HG02840 (cell line): ENCODE measurements around the gene ADGRB3.
A peak's percentile ranks its signal among the peaks of the same experiment; 100 is the strongest.

Source experiments
- ATAC-seq: cut with Tn5 transposase; IDR thresholded peaks from one replicate; pipeline ENCODE4 v1.9.1; 2021; ENCODE audit warnings: mild to moderate bottlenecking, moderate library complexity, moderate number of reproducible peaks; ENCODE audit not compliant: unreplicated experiment, low FRiP score

ADGRB3 gene

DNA sequence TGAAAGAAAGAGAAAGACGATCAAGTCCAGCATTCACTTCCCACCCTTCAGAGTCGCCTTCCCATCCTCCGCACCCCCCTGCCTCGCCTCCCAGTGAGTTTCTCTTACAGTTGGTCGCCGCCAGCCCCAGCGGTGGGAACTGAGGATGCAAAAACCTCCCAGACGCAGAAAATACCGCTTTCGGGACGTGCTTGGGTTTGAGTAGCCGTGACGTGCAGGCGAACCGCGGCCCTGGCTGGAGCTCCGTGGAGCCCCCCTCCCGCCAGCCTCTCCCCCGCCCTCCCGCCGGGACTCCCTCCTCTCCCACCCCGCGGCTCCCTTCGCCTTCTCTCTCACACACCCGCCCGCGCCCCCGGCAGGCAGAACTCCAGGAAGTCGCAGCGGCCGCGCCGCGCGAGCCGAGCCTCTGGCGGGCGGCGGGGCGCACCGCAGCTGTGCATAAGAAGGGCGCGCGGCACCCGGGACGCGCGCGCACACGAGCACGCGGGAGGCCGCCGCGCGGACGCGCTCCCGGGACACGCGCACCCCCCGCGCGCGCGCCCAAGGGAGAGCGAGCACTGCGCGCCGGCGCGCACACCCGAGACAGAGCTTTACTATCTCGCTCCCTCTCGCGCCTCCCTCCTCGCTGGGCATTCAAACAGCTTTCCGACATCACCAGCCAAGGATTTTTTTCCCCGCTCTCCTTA, at the start of gene ADGRB3:
Gene ADGRB3, plus strand, starts transcription at position 557 of the 686 bp plus-strand sequence. CDS start 3,394 bp downstream, outside the sequence.
- ATAC-seq = peak; percentile 75

DNA sequence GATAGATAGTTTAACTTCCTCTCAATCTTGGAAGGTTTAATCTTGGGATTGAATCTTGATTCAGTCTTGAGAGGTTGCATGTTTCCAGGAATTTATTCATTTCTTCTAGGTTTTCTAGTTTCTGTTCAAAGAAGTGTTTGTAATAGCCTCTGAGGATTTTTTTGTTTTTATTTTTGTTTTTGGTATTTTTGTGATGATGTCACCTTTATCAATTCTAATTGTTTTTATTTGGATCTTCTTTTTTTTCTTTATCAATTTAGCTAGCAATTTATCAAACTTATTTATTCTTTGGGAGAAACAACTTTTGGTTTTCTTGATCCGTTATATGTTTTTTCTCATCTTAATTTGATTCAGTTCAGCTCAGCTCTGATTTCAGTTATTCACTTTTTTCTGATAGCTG, 41.5 kb upstream of the ADGRB3 start:
- no peak for ATAC-seq

DNA sequence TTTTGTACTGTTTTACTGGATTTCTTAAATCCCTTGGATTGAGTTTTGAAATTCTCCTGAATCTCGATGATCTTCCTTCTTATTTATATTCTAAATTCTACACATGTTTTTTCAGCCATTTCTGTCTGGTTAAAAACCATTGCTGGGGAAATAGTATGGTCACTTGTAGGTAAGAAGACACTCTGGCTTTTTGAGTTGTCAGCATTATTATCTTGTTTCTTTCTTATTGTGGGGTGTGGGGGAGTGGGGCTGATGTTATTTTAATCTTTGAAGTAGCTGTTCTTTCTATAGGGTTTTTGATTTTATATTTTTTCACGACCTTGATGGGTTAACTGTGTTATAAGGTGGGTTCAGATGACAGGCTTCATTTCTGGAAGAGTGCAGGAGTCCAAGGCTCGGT, 37.4 kb upstream of the ADGRB3 start:
- no peak for ATAC-seq

DNA sequence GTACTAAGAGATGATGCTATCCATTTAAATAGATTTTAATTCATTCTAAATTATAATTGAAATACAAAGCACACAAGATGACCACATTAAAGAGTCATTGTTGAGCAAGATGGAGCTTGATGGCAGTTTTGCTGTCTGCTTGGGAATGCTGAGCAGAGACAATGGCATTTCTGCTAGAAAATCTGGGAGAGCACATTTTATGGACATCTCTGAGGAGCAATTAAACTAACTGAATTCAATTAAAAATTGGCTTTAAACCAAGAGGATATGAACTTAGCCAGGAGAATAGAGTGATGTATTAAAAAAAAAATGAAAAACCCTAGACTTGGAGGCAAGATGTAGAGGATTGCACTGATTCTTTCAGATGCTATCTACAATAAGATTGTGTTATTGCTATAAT, 19.1 kb upstream of the ADGRB3 start:
- no peak for ATAC-seq

DNA sequence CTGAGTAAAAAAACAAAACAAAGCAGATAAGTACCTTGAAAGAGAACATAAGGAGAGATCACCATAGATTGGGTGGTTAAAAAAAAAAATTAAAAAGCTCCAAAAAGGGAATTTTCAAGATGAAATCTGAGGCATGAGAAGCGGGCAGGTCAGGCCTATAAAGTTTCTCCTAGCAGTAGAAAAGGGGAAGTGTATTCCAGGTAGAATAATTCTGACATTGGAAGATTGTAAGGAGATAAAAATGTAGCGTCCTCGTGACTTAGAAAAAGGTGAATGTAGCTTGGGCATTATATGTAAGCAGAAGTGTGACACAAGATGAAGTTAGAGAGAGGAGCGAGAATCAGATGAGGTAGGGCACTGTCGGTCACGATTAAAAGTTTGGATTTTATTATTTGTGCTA, 9.1 kb upstream of the ADGRB3 start:
- ATAC-seq = no peak

DNA sequence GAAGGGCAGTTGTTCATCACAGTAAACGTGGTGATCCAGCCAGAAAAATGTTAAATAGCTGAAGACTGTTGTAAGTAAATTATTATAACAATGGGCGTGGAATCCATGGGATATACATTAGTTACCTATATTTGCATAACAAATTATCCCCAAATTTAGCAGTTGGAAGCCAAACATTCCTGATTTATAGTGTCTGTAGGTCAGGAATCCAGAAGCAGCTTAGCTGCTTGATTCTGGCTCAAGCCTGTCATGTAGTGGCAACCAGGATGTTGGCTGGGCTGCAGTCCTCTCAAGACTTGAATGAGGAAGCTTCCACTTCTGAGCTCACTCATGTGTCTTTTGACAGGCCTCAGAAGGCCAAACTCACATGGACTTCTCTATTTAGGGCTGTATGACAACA, 6.9 kb upstream of the ADGRB3 start:
- no peak for ATAC-seq

DNA sequence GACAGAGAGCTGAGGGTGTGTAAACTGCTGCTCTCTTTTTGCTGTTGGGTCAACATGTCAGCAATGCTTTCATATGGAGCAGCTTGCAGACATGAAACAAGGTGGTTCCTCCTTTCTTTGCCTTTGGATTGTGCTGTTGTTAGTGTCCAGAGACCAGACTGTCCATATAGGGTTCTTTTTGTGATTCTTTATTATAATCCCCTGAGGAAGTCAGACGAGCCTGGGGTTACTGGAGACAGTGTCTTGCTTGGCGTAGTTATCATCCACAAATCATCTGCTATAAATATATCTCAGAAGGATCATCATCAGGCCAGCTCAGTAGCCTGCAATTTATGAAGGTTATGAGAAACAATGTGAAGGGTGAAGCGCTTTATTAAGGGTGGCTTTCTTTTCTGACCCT, 2.3 kb upstream of the ADGRB3 start:
- no peak for ATAC-seq

DNA sequence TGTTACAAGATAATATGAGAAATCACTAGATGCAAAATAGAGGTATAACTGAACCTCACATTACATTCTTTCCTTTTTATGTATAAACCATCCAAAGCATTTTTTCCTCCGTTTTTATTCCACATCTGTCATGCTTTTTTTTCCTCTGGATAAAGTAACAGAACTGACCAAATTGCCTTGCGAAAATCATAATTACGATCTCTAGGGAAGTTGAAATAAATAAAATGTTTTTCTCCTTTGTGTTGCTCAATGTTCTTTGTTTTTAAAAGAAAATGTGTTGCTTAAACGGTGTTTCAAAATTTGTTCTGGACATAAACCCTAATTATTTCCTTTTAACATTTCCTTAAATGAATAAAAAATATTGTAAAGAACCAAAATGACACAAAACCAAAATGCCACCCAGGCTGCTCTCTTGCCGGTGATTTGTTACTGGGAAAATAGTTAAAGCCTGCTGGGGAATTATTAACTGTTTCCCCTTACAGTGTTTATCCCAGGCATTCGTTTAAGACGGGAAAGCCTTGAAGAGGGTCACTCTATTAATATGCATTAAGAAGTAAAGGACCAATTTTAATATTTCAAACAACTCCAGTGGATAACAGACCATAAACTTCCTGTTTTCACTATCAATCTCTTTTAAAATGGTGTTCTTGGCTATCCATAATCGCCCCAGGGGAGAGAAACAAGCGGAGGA, 1.7 kb upstream of the ADGRB3 start:
- ATAC-seq = no peak

DNA sequence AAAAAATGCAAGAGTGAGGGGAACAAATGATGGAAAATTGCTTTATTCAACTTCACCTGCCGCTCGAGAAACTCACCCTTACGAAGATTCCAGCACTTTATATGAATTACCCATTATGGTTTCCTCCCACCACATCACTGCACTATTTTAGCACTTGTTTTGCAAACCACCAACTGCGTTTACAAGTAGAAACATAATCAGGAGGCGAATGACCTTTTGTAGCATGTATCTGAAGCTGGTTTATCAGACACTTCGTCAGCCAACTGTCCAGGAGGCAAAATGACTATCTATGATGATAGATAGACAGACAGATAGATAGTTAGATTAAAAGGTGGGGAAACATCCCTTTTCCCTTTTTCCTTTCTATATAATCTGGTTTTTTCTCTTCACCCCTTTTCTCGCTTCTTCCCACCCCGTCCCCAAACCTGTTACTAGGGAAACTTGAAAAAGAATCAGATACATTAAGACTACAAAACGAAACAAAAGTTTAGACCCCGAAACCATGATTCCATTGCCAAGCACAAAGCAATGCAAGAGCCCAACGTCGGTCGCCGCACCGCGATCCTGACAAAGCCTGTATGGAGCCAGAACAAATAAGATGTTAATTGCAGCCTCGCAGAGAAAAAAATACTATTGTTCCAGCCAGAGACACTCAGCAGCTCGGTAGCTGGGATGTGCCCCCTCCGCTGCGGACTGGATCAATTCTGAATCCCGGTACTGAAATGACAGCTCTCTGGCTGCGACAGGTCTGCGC, 933 bp upstream of the ADGRB3 start:
- peak; percentile 18 for ATAC-seq

DNA sequence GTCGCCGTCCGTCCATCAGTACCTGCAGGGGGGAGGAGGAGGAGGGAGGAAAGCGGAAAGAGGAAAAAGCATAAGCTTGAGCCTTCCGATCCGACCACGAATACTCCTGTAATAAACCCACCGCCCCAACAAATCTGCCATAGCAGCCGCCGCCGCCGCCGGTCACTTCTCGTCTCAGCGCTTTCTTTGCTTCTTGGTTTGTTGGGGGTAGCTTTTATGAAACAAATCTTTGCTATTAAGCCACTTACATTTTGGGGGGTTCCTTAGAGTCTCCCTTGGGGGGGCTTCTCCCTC, 277 bp downstream of the ADGRB3 start:
- ATAC-seq = peak; percentile 5

DNA sequence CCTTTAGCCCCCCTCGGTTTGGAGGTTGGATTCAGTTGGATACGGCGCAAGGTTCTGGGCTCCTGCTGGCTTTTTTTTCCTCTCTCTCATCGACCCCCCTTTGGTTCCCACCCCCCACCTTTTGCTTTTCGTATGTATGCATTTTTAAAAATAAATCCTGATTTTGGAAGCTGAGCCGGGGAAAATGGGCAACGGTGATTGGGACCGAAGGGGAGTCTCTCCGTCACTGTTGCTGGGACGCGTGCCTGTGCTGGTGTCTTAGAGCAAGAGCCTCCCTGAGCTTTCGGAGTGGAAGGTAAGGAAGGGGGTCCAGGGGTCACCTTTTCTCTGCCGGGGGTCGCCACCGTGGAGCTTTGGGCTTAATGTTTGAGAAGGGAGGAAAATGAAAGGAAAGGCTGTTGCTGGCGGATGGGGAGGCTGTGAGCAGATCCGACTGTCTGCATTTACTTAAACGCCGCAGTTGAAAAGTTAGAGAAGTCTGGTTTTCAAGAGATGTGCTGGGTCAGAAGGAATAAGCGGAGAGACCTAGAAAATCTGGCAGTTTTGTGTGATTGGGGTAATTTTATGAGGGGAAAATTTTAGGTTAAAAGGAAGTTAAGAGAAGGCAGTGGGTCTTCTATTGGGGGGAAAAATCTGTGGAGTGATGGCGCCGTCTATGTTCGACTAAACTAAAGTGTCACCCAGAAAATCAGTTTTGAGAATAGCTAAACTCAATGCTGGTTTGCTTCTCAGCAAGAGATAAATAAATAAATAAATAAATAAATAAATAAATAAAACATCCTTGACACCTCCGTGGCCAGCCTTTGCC, 828 bp downstream of the ADGRB3 start:
- ATAC-seq = no peak

DNA sequence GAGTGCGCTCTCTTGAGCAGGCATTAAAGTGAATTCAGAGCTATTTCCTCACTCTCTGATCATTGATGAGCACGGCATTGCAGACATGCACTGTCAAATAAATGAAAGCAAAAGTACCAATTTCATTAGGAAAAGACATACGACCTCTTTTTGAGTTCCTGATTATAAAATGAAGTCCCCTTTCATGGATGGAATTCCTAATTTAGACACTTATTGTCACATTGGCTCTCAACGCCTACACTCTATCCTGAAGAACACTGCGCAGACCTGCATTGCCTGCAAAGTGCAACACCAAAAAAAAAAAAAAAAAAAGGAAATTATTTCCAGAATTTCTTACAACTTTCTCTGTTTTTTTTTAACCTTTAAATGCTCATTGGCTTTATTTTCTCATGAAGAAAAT, 1.6 kb downstream of the ADGRB3 start:
- ATAC-seq = no peak

DNA sequence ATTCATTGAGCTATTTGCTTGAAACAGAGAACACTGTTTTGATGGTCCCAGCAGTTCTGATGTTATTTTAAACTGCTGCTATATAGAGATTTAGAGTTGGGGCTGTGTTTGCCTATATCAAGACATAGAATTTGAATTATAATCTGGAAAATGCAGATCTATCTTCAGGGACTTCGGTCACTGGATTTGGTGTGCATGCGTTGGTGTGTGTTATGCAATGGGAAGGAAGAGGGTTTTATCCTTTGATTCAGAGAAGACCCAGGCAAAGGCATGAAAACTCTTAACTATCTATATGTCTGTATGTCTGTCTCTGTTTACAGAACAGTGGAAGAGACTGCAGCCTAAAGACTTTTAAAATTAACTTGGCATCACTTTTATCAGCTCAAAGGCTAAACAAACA, 2.0 kb downstream of the ADGRB3 start:
- ATAC-seq = no peak

DNA sequence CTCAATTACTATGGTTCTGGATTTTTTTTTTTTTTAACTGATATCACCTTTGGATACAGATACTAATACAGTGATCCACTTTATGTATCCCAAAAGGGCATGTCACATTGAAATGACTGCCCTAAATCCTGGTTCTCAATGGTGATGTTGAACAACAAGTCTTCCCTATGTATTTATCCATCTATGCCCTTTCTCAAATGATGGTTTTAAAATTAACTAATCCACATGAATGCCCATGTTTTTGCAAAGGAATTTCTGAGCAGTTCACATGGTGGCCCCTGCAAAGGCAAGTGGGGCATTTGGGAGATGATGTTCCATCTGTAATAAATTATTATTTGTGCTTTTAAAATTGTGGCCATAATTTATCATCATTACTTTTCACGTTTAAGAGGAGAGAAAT, 2.7 kb downstream of the ADGRB3 start:
- no peak for ATAC-seq

DNA sequence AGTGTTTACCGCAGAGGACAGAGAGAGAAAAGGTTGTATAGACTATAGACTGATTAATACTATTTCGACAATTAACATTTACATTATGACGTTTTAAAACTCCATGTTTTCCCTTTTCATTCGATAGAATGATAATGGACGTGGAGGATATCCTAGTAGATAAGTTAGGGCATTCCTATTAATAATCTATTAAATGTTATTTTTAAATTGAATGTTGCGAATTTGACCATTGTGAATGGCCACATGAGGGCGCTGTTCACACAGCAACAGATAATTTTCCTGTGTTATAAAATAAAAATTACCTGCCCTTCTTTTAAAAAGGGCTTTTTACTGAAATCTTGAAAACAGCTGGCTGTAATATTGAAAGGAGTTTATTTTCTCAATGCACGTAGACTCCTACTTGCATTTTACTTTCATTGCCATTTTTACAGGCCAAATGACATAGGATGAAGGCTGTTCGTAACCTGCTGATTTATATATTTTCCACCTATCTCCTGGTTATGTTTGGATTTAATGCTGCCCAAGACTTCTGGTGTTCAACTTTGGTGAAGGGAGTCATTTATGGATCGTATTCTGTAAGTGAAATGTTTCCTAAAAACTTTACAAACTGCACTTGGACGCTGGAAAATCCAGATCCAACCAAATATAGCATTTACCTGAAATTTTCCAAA, 3.3 kb downstream of the ADGRB3 start:
- no peak for ATAC-seq

DNA sequence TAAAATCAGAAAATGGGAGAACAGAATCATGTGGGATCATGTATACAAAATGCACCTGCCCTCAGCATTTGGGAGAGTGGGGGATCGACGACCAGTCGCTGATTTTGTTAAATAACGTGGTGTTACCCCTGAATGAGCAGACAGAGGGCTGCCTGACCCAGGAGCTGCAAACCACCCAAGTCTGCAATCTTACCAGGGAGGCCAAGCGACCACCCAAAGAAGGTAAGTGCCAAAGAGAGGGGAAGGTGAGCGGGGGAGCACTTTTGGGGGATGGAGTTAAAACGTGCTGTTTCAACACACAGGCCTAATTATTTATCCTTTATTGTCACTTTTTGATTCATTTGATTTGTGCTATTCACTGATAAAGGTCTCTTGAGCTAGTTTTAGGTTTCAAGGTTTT, 4.1 kb downstream of the ADGRB3 start:
- no peak for ATAC-seq

DNA sequence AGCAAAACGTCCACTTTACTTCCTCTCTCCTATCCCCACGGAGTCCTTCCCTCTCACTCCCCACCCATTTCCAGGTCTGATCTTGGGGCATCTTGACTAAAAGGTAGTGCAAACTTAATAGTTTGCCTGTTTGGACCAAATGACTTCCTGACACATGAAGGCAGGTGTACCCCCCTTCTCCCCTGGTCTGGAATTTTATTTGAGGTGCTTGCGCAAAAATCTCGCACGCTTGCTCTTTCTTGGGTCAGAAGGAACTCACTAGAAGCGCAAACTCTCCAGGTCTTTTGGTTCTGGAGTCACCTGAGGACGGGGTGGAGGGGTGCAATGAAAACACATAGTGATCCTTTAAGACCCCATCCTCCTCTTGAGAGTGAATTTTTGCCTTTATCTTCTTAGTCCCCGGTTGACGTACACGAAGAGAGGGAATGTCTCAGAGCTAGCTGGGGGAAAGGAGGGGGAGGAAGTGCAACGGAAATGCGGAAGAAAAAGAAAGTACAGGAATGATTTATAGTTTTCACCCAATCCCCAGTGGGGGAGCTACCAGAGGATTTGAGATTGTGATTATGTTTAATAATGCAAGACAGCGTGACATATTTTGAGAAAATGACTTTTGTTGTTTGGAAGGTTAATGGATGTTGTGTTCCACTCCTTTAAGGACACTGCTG, 4.9 kb downstream of the ADGRB3 start:
- no peak for ATAC-seq

DNA sequence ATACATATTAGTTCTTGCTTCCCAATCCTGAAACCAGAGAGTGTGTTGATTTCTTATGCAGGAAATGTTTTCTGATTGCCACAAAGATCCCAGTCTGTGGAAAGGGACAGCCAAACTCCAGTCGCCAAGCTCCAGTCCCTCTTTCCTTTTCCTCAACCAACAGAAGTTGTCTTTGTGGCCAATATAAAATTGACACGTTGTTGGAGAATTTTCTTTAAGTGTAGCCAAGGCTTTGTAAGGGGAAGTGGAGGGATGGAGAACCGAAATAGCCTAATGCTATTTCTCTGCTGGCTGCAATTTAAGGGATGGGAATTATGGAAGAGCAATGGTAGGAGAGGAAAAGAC, 5.4 kb downstream of the ADGRB3 start:
- no peak for ATAC-seq

DNA sequence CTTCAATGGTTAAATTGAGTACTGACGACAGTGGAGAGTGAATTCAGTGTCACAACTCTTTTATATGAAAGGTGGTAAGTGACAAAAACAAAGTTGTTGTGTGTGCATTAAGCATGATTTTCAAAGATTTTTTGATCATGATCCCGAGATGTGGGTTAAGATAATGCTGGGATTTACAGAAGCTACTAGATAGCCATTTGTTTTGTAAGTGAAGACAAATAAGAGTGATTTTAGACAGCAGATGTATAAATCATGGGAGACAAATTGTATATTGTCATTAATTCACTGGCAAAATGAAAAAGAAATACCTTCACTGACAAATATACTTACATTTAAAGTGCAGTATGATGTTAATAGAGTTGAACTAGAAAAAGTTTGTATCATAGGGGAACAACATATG, 6.1 kb downstream of the ADGRB3 start:
- ATAC-seq = no peak

DNA sequence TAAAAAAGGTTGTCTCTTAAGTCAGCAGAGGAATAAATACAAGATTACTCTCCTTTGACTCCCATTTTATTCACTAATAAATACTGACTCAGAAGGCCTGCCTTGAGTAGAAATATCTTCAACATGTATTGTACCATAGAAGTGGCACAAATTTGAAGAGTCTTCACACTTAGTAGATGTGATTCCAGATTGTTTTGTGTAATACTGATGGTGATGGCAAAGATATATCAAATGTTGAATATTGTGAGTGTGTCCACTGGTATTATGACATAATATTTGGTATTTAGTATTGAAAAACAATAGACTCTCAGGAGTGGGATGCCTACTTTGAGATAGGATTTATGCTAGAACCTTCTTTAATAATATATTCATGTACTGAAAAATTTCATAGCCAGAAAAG, 7.0 kb downstream of the ADGRB3 start:
- ATAC-seq = no peak
